Measurements from ENCODE around the gene NVL.
A peak's percentile ranks its signal among the peaks of the same experiment; 100 is the strongest.
"Not testable (repeated sequence)": the region's sequence is repeated elsewhere in the genome, so short reads cannot be mapped to it uniquely, and the experiment has no call there.

Gene NVL

GRCh38 chr1:224226849-224227502, 103.0 kb downstream of the NVL start:
- DNase-seq: no peak

GRCh38 chr1:224223819-224224714, 105.9 kb downstream of the NVL start:
- DNase-seq: peak; percentile 66

- DNase-seq: no peak
Observed at GRCh38 chr1:224219612-224220059, 110.3 kb downstream of the NVL start.

DNA sequence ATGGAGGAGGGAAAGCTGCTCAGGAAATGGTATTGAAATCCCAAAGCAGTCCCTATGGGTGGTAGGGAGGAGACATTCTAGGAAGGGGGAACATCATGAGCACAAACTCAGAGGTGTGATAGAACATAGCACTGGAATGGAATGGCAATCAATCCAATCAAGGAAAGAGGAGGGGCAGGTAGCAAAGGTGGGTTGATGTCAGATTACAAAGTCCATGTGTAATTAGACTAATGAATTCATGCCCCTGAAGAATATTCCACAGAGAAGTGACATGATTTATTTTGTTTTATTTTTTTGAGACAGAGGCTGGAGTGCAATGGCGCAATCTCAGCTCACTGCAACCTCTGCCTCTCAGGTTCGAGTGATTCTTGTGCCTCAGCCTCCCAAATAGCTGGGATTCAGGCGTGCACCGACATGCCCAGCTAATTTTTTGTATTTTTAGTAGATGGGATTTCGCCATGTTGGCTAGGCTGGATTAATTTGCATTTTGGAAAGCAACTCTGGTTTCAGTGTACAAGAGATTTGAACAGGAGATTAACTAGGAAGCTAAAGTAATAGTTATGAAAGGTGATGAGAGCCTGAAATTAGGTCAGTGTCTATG, 110.9 kb downstream of the NVL start:
- no peak for DNase-seq

DNA sequence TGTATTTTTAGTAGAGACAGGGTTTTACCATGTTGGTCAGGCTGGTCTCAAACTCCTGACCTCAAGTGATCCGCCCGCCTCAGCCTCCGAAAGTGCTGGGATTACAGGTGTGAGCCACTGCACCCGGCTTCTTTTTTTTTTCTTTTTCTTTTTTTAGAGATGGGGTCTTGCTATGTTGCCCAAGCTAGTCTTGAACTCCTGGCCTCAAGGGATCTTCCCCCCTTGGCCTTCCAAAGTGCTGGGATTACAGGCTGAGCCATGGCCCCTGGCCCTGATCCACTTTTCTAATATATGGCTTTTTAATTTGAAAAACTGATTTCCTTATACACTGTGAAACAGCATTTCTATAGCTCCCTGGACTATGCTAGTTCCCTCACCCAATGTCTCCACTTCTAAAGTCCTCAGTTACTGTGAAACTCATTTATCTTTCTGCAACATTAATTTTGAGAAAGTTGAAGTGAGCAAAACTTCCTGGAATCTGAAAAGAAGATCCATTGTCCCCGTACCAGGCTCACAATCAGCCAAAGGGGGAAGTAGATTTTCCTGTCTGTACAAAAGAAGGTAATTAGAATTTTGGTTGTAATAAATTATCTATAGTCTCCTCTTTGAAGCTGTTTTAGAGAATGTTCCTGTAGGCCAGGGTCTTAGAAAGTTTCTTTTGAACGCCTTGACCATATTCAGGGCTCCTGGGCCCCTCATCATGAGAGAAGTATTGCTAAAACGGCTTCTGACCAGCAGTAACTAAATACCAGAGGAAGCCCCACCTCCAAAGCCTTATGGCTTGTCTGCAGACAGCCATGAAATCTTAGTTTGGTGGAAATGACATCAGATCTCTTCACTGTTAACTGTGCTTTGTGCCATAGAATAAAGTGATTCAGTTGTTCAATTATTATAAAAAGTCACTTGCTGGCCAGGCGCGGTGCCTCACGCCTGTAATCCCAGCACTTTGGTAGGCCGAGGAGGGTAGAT, 112.0 kb downstream of the NVL start:
- peak; percentile 19 for DNase-seq

GRCh38 chr1:224216382-224216781, 113.6 kb downstream of the NVL start:
- no peak for DNase-seq

GRCh38 chr1:224213438-224214119, 116.4 kb downstream of the NVL start:
- DNase-seq: no peak

DNA sequence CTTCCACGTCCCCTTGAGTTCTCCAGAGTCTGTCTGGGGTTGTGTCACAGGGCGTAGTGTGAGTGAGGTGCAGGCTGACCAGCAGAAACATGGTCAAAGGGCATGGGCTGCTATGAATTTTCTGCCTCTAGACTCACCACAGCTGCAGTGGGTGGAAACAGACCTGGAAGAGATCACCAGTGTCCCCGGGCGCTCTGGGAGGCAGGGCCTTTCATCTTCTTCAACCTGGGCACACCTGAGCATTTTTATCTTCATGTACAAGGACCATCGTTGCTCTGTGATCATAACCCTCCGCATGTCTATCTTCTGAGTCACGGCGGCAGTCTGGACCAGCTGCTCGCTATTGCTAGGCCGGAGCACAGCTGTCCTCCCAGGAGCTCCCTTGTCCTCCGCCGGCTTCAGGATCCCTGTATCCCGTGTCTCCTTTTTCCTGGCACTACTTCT, 117.3 kb downstream of the NVL start:
- peak; percentile 16 for DNase-seq

- DNase-seq: peak; percentile 79
Observed at GRCh38 chr1:224211206-224211962, 118.6 kb downstream of the NVL start.

- DNase-seq: not testable (repeated sequence)
Observed at GRCh38 chr1:224205931-224206538, 123.9 kb downstream of the NVL start.

DNA sequence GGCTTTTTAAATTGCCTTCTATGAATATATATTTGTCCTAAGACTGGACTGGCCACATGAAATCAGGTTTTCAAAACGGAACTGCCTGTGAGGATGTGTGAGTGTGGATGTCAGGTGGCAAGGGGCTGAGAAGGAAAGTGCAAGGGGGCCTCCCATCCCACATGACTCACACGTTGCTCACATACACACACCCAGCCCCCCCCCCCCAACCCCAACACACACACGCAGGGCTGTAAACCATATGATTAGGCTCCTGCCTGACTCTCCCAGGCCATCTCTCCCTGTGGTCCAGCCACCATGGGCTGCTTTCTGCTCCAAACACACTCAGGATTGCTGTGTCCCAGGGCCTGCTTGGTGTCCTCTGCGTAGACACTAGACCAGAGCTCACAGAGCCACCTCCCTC, 124.5 kb downstream of the NVL start:
- DNase-seq: peak; percentile 83

DNA sequence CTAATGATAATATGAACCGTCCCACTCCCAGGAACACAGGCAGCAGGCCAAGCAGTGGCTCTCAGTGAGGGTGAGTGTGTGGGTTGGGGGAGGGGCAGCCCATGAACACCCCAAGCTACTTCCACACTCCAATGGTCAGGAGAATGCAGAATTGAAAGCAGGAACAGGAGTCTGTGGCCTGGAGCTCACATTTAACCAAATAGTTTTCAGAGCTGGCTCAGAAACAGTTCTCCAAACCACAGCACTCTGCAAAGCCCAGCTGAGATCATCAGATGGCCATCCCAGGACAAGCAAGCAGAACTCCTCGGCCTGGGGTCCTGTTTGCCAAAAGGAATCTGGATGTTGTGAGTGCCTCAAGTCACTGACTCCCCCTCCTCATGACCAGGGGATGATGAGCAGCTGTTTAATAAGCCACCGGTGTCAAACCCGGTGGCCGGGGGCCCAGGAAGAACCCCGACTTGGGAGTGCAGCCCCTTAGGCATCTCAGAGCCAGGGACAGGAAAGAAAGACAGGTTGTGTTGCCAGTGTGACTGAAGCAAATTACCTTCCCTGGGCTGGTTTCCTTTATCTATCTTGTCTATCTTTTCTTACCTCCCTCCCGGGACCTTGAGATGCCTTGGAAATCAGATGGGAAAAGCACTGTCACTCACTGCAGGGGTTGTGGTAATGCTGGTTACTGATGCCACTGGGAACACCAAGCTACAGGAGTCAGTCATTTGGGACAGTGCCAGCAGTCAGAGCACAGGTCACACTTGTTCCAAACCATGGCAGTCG, 126.5 kb downstream of the NVL start:
- DNase-seq: peak; percentile 93

DNA sequence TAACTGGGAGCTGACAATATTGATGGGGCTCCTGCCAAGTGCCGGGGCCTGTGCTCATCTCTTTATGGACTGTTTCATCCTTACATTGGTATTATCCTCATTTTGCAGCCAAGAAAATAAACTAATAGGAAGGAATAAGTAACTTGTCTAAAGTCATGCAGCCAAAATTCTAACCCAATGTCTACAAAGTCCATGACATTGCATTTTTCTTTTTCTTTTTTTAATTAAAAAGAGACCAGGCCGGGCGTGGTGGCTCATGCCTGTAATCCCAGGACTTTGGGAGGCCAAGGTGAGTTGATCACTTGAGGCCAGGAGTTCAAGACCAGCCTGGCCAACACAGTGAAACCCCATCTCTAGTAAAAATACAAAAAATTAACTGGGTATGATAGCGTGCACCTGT, 128.1 kb downstream of the NVL start:
- no peak for DNase-seq

- peak; percentile 28 for DNase-seq
Observed at GRCh38 chr1:224201383-224201782, 128.6 kb downstream of the NVL start.

DNA sequence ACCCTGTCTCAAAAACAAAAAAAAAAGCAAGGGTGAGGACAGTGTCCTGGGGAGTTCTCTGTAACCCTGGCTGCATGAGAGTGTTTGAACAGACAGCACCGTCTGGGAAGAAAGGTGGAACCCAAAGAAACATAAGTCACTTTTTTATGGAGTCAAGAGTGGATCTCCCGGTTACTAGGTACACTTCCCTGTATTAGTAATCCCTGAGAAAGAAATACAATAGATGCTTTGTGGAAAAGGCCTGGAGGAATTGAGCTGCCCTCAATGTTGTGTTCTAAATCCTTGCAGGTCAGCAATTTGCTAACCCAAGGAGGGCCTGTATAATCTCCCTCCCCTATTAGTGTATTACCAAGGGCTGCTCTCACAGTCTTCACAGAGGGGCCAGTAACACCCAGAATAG, 130.3 kb downstream of the NVL start:
- no peak for DNase-seq

- DNase-seq: no peak
Observed at GRCh38 chr1:224198572-224198971, 131.4 kb downstream of the NVL start.

DNA sequence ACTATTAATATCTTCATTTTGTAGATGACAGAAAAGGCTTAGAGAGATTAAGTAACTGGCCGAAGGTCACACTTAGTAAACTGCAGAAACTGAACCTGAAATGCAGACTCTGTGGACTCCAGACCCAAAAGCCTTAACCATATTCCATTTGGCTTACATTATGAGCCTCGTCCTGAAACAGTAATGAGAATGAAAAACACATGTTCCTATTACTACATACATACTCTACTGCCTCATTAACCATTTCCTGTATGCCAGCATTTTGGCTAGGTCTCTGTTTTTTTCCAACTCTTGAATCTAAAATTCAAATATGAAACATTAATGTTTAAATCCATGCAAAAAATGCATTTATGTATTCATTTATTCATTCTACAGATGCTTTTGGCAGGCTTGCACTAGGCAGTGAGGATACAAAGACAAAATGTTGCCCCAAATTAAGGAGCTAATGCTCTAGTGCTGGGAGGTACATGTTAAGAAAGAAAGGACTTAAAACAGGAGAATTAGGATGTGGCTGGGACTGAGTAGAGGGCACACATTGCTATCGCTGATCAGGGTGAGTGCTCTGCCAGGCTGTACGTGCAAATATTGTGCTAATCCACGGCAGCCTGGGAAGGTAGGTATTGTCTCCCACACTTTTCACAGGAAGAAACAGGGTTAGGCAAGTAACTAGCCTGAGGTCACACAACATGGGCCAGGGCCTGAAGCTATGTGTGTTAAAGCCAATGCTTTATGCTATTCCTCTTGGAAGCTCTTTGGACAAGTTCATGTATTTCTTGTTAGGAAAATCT, 133.0 kb downstream of the NVL start:
- peak; percentile 27 for DNase-seq

- DNase-seq: no peak
Observed at GRCh38 chr1:224193319-224193966, 136.5 kb downstream of the NVL start.

Measured in fibroblast of upper back skin (primary cell).